ENCODE measurements around the gene ZNF142. TPM values are rescaled to one million over a fixed set of nuclear protein-coding genes. Genes with fewer than 3 reads are reported as not detected.

ZNF142 gene
- total and polyA plus RNA-seq, 7 donors: 1.8 to 33.5 (median 21.9) TPM

DNA sequence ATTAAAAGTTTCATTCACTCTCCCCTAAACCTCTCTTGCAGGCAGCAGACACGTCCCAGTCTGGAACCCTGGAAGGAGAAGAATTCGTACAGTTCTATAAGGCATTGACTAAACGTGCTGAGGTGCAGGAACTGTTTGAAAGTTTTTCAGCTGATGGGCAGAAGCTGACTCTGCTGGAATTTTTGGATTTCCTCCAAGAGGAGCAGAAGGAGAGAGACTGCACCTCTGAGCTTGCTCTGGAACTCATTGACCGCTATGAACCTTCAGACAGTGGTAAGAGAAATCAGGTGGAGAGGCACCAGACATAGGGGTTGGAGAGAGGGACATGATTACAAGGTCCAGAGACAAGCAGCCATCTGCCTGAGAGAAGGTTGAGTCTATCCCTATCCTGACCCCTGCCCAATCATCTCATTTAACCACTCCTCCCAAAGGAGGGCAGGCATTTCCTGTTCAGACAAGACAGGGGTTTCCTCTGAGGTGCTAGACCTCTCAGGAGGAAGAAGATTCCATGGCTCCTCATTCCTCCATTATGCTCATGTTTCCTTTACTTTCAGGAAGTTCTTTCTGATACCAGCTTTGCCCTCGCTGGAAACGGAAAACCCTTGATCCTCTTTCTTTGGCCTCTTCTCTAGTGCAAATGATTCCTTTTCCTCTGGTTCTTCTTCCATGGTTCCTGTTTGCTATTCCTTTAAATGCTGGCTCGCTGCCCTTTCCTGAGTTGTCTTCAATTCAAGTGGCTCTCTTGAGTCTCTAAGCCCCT lies 36.6 kb downstream of the ZNF142 start:
- no peaks in the 10 kb centered on the region for H3K9me3 ChIP-seq
- TF ChIP-seq, protein P1, sequence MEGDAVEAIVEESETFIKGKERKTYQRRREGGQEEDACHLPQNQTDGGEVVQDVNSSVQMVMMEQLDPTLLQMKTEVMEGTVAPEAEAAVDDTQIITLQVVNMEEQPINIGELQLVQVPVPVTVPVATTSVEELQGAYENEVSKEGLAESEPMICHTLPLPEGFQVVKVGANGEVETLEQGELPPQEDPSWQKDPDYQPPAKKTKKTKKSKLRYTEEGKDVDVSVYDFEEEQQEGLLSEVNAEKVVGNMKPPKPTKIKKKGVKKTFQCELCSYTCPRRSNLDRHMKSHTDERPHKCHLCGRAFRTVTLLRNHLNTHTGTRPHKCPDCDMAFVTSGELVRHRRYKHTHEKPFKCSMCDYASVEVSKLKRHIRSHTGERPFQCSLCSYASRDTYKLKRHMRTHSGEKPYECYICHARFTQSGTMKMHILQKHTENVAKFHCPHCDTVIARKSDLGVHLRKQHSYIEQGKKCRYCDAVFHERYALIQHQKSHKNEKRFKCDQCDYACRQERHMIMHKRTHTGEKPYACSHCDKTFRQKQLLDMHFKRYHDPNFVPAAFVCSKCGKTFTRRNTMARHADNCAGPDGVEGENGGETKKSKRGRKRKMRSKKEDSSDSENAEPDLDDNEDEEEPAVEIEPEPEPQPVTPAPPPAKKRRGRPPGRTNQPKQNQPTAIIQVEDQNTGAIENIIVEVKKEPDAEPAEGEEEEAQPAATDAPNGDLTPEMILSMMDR (IDR thresholded peaks at IDR 0.05): no peak
- no peaks in the 10 kb centered on the region for H3K27me3 ChIP-seq (ENCODE audit: insufficient read depth in 3 of 3, low read length in 2 of 3)
- DNase-seq: no peak
- peak; percentile 34 to 56 (median 40) for ATAC-seq
- intact Hi-C loops (cut with DNase I): no loop called here
- H3K4me3 ChIP-seq: no peak overlapping the region
- H3K36me3 ChIP-seq (ENCODE audit: insufficient read depth in 1 of 2, low read depth in 1 of 2): peaks cover 2 to 91% of the 10 kb centered on the region in 2 donors
- H3K27ac ChIP-seq: peak overlapping the region; percentile 42
- WGBS, 3 donors: 38 to 52% (median 43%) methylated on average over 7 of the region's 7 CpGs
- H3K4me1 ChIP-seq: peaks cover 21% of the 10 kb centered on the region

DNA sequence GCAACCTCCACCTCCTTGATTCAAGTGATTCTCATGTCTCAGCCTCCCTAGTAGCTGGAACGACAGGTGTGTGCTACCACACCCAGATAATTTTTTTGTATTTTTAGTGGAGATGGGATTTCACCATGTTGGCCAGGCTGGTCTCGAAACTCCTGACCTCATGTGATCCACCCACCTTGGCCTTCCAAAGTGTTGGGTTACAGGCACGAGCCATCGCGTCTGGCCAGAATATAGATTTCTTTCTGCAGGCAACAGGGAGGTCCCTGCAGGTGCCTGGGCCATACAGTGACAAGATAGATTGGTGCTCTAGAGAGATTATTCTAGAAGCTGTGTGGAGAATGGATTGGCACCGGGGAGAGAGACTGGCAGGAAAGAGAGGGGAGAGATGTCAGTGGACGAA lies 38.4 kb downstream of the ZNF142 start:
- peak in 1 of 4 donors; percentile 45 for ATAC-seq

DNA sequence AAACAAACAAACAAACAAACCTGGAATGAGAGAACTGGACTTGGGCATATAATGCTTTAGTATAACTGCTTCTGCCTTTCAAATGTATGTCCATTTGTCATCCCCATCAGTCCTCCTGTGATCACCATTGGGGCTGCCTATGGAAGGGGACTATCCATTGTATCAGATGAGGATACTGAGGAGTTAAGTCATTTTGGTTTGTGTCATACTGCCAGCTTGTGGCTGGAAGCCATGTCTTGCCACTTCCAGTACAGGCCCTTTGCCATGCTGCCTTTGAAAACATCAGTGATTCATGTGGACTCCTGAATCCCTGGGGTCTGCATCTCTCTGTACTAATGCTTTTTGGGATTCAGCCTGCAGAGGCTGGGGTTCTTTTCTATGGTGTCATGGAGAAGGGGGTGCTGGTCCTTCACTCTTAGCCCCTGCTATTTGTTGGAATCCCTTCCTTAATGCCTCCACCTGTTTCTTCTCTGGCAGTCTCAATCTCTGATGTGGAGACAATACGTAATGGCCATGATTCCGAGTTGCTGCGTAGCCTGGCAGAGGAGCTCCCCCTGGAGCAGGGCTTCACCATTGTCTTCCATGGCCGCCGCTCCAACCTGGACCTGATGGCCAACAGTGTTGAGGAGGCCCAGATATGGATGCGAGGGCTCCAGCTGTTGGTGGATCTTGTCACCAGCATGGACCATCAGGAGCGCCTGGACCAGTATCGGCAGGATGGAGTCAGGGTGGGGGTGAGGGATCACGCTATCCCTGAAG lies 41.1 kb downstream of the ZNF142 start:
- DNase-seq: no peak
- TF ChIP-seq, protein P1 (IDR thresholded peaks at IDR 0.05): no peak
- no peaks in the 10 kb centered on the region for H3K9me3 ChIP-seq
- peak; percentile 45 to 73 (median 61) for ATAC-seq
- no peaks in the 10 kb centered on the region for H3K27me3 ChIP-seq (ENCODE audit: insufficient read depth in 3 of 3, low read length in 2 of 3)
- H3K4me3 ChIP-seq: no peak overlapping the region
- peaks cover 26% of the 10 kb centered on the region for H3K4me1 ChIP-seq
- intact Hi-C loops (cut with DNase I): no loop called here
- 59 to 78% (median 62%) methylated on average over 9 of the region's 9 CpGs for WGBS, 3 donors
- peaks cover 2 to 64% of the 10 kb centered on the region in 2 donors for H3K36me3 ChIP-seq (ENCODE audit: insufficient read depth in 1 of 2, low read depth in 1 of 2)
- H3K27ac ChIP-seq: peak overlapping the region; percentile 50

More for the DNA sequence above, 38.4 kb downstream of the ZNF142 start:
- Histone ChIP-seq H3K27ac (peak overlapping the region; percentile 30), H3K4me1 (peaks cover 19% of the 10 kb centered on the region), H3K36me3 (ENCODE audit: insufficient read depth in 1 of 2, low read depth in 1 of 2) (peaks cover 2 to 85% of the 10 kb centered on the region in 2 donors), H3K27me3 (ENCODE audit: insufficient read depth in 3 of 3, low read length in 2 of 3) (no peaks in the 10 kb centered on the region), H3K4me3 (no peak overlapping the region), H3K9me3 (no peaks in the 10 kb centered on the region)
- 32 to 54% (median 42%) methylated on average over 7 of the region's 7 CpGs for WGBS, 3 donors
- no peak for DNase-seq
- intact Hi-C loops (cut with DNase I): no loop called here
- TF ChIP-seq, protein P1 (IDR thresholded peaks at IDR 0.05): no peak

DNA sequence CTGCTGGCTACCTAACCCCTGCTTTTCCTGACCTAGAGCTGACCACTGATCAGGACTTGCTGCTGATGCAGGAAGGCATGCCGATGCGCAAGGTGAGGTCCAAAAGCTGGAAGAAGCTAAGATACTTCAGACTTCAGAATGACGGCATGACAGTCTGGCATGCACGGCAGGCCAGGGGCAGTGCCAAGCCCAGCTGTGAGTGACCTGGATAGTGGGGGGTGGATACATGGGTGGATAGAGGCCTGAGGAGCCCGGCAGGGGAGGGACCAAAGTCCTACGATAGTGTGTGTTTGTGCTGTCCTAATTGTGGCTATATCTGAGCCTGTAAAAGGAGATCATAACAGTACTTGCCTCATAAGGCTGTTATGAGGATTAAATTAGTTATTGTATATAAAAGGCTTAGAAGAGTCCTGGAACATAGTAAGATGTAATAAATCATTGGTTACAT lies 43.5 kb downstream of the ZNF142 start:
- Histone ChIP-seq H3K27ac (peak overlapping the region; percentile 71), H3K36me3 (ENCODE audit: insufficient read depth in 1 of 2, low read depth in 1 of 2) (peaks cover 0 to 50% of the 10 kb centered on the region in 2 donors), H3K9me3 (no peaks in the 10 kb centered on the region), H3K27me3 (ENCODE audit: insufficient read depth in 3 of 3, low read length in 2 of 3) (no peaks in the 10 kb centered on the region), H3K4me3 (no peak overlapping the region), H3K4me1 (peaks cover 22% of the 10 kb centered on the region)
- WGBS, 3 donors: 36 to 51% (median 36%) methylated on average over 6 of the region's 6 CpGs
- TF ChIP-seq, protein P1 (IDR thresholded peaks at IDR 0.05): no peak
- intact Hi-C loops (cut with DNase I): no loop called here
- DNase-seq (peak in 1 of 2 donors; percentile 57), ATAC-seq (peak; percentile 52 to 84 (median 73))
